HG02943 (cell line): ENCODE measurements around the gene IMMP2L.

Source experiments
- ATAC-seq: cut with Tn5 transposase; IDR thresholded peaks from one replicate; pipeline ENCODE4 v1.9.1; 2021; ENCODE audit warnings: mild to moderate bottlenecking, low read depth, moderate library complexity; ENCODE audit not compliant: unreplicated experiment

Gene IMMP2L

DNA sequence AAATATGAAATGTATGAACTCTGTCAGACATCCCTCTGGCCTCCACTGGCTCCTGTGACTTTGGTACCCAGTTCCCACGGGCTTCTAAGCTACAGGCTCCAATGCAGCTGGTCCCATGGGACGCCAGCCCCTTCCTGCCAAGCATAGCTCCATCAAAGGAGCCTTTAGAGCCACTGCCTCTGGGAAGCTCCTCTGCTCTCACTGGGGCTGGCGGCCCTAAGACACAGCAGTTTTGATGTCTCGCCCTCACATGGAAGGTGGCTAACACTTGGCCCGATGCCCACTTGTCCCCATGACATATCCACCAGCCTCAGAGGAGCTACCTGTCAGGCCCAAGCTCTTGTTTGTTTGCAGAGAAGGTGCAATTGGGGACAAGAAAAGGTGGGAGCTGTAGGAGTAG, 925.0 kb downstream of the IMMP2L start:
- no peak for ATAC-seq

DNA sequence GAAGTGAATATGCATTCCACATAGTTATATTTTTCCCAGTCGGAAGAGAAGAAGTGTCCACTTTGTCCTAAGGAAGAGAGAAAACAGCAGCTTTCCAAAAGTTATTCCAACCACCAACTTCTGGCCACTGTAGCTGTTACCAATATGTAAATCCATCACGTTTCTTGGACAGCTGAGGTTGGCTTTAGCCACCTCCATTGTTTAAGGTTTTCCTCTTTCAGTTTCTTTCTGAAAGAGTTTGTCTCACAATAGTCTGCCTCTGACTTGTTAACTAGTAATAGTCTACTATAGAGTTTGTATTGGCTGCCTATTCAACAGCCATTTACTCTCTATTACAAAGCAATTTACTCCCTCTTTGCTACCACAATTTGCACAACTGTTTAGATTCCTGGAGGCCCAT, 929.0 kb downstream of the IMMP2L start:
- ATAC-seq, result no peak

DNA sequence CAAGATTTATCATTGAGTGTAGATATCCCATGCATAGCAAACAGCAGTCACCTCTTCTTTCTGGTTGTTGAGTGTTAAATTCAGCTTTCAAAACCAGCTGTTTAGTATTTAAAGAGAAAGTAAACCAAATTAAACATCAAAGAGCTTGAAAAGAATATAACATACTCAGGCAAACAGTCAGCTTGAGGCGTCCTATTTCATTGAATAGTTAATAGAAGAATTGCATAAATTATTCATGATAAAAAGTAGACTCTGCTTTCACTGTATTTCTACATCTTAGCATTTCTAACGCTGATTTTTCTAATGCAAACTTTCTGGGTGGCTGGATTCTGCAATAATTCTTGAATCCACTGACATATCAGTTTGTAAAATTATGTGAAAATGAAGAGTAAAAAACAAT, 935.9 kb downstream of the IMMP2L start:
- ATAC-seq, result no peak

DNA sequence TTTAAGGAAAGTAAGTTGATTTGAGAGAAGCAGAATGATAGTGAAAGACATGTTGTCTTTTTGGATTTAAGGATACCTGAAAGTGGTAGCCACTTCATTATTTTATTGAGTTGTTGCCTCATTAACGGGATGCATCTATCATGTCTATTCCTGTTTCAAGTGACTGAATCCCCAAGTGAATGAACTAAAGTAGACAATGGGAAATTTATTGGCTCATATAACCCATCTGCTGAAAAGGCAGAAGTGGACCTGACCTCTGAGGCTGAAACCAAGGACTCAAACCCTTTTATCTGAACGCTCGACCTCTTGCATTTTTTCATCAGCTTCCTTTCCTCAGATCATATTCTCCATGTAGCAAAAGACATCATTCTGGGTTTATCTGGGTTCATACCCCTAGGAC, 937.0 kb downstream of the IMMP2L start:
- no peak for ATAC-seq

DNA sequence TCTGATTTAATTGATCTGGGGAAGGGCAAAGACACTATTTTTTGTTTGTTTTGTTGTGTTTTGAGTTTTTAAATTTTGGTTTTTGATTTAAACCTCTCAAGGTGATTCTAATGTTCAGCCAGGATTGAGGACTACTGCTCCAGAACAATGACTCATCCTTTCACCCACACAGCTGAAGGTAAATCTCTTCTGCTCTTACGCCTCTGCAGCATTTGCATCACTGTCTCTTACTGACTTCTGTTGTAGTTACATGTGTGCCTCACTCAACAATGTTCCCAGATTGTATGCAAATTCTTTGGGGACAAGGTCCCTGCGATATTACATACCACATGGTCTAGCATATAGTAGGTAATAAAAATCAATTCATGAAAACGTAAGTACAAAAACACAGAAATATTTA, 938.9 kb downstream of the IMMP2L start:
- no peak for ATAC-seq

DNA sequence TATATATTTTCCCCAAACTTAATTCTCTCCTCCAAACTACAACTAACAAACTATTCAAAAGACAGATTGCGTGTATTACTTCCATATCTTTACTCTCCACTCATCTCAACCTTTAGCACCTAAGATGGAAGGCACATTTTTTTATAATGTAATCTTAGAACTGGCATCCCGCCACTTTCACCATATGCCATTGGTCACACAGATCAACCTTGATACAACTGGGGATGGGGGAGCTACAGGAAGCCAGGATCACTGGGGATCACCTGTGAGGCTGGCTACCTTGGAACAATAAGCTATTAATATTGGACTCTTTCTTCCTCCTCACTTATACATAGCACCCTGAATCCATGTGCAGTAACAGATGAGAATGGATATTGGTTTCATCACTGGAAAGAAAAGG, 941.0 kb downstream of the IMMP2L start:
- ATAC-seq, result no peak

DNA sequence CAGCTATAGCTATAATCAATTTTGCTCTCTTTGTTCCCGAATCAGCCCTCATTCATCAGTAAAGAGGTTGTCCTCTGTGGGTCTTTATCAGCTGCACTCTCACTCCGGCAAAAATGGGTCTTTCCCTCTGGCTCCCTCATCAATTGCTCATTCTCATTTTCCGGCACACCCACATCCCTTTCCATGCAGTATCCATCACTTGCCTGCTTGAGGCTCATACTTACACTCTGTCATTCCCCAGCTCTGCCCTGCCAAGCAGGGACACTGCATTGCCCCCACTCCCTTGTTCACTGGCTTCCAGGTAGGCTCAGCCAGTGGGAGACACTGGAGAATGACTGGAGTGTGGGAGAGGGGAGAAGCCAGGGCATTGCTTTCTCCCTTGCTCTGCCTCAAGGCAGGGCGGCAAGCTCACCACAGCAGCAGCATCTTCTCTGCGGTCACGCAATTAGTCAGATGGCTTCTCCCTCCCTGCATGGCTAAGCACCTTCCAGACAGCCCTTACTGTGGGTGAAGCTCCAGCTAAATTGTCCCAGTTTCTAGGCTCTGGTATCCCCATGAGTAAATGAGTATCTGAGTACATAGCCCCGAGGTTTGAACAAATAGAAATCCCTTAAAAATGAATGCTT, 942.1 kb downstream of the IMMP2L start:
- ATAC-seq, result no peak
